NCI-H82 treated with DMSO at 0.1 percent for 48 hours (cell line): ENCODE results near the gene BCL2L12.

Experiments
- DNase-seq: peaks from one replicate; lab custom pipeline; 2025; ENCODE audit not compliant: unreplicated experiment; lab: John Stamatoyannopoulos, UW

Gene BCL2L12

GRCh38 chr19:49641688-49642491 lies 23.8 kb upstream of the BCL2L12 start, which contains the start of gene SCAF1:
Gene SCAF1, plus strand, starts transcription at chr19:49642209. Its CDS starts 2,818 bp downstream, at chr19:49645027.
- peak; percentile 97 for DNase-seq

- no peak for DNase-seq
Observed at GRCh38 chr19:49642492-49643035, 23.2 kb upstream of the BCL2L12 start.

- DNase-seq = no peak
Observed at GRCh38 chr19:49643466-49643865, 22.3 kb upstream of the BCL2L12 start.

- no peak for DNase-seq
Observed at GRCh38 chr19:49645592-49645991, 20.1 kb upstream of the BCL2L12 start.

- no peak for DNase-seq
Observed at GRCh38 chr19:49645995-49646394, 19.7 kb upstream of the BCL2L12 start.

- no peak for DNase-seq
Observed at GRCh38 chr19:49646586-49646985, 19.1 kb upstream of the BCL2L12 start.

GRCh38 chr19:49651029-49651819 lies 14.5 kb upstream of the BCL2L12 start:
- no peak for DNase-seq

- no peak for DNase-seq
Observed at GRCh38 chr19:49651820-49652550, 13.7 kb upstream of the BCL2L12 start.

- no peak for DNase-seq
Observed at GRCh38 chr19:49652551-49653465, 12.9 kb upstream of the BCL2L12 start.

GRCh38 chr19:49653466-49653806 lies 12.3 kb upstream of the BCL2L12 start:
- DNase-seq = no peak

- no peak for DNase-seq
Observed at GRCh38 chr19:49654581-49654980, 11.2 kb upstream of the BCL2L12 start.

- no peak for DNase-seq
Observed at GRCh38 chr19:49655570-49656455, 9.9 kb upstream of the BCL2L12 start.

GRCh38 chr19:49656456-49657109 lies 9.2 kb upstream of the BCL2L12 start:
- no peak for DNase-seq

GRCh38 chr19:49657493-49658138 lies 8.1 kb upstream of the BCL2L12 start:
- no peak for DNase-seq

GRCh38 chr19:49658139-49658517 lies 7.6 kb upstream of the BCL2L12 start:
- no peak for DNase-seq

- no peak for DNase-seq
Observed at GRCh38 chr19:49658566-49659442, 6.9 kb upstream of the BCL2L12 start.

- no peak for DNase-seq
Observed at GRCh38 chr19:49660338-49660961, 5.3 kb upstream of the BCL2L12 start.
